OCI-LY3 (cell line): ENCODE data around the gene CRCP.
"Not testable (repeated sequence)": the region's sequence is repeated elsewhere in the genome, so short reads cannot be mapped to it uniquely, and the experiment has no call there.

Experiments used
- EZH2phosphoT487 ChIP-seq: fragments of 200-600 bp; shearing (Covaris generic); IDR thresholded peaks from 2 replicates; pipeline ENCODE4 v1.6.1; 2018; ENCODE audit warnings: antibody characterized with exemption, mixed run types, low read depth
- TF ChIP-seq, protein P1 (sequence below): fragments of 200-600, 300-600 bp; sonication (generic); IDR thresholded peaks from 2 replicates; pipeline ENCODE4 v1.5.1; 2014; ENCODE audit warnings: antibody characterized with exemption, low read length, low read depth

GRCh38 chr7:66172536-66173401 lies 58.1 kb downstream of the CRCP start:
- TF ChIP-seq, protein P1, sequence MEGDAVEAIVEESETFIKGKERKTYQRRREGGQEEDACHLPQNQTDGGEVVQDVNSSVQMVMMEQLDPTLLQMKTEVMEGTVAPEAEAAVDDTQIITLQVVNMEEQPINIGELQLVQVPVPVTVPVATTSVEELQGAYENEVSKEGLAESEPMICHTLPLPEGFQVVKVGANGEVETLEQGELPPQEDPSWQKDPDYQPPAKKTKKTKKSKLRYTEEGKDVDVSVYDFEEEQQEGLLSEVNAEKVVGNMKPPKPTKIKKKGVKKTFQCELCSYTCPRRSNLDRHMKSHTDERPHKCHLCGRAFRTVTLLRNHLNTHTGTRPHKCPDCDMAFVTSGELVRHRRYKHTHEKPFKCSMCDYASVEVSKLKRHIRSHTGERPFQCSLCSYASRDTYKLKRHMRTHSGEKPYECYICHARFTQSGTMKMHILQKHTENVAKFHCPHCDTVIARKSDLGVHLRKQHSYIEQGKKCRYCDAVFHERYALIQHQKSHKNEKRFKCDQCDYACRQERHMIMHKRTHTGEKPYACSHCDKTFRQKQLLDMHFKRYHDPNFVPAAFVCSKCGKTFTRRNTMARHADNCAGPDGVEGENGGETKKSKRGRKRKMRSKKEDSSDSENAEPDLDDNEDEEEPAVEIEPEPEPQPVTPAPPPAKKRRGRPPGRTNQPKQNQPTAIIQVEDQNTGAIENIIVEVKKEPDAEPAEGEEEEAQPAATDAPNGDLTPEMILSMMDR: not testable (repeated sequence)
- not testable (repeated sequence) for TF ChIP-seq EZH2phosphoT487
